Activated naive CD4-positive, alpha-beta T cell treated with anti-CD3 and anti-CD28 coated beads, Interleukin-2, amount 10 ng/mL, durations not matched to agents 7 days and 5 days (primary cell): ENCODE measurements around the gene LIPT2.

Experiments used
- CTCF ChIA-PET: fragments of 350-600 bp; sonication (Branson Sonifier 250); formaldehyde crosslinking; loops from one replicate; lab custom pipeline; 2021; ENCODE audit warnings: antibody characterized with exemption; lab: Charles Lee
- DNase-seq: peaks from one replicate; pipeline ENCODE4 v3.0.0-alpha.2; 2020
- H3K27ac Mint-ChIP-seq: one replicate; pipeline ENCODE4 v1.8.0; 2021; ENCODE audit warnings: mild to moderate bottlenecking, moderate library complexity, mixed read lengths
- H3K27me3 Mint-ChIP-seq: one replicate; pipeline ENCODE4 v1.8.0; 2021; ENCODE audit warnings: mild to moderate bottlenecking, mixed read lengths
- H3K36me3 Mint-ChIP-seq: one replicate; pipeline ENCODE4 v1.8.0; 2021; ENCODE audit warnings: mixed read lengths
- H3K4me1 Mint-ChIP-seq: one replicate; pipeline ENCODE4 v1.8.0; 2021; ENCODE audit warnings: mixed read lengths
- H3K4me3 Mint-ChIP-seq: one replicate; pipeline ENCODE4 v1.8.0; 2021; ENCODE audit warnings: mild to moderate bottlenecking, moderate library complexity, mixed read lengths
- H3K9me3 Mint-ChIP-seq: one replicate; pipeline ENCODE4 v1.8.0; 2021; ENCODE audit warnings: mixed read lengths

Gene LIPT2

GRCh38 chr11:74449369-74449931 lies 44.1 kb downstream of the LIPT2 start:
- CTCF ChIA-PET: interaction anchor here (0.6 to 6.1 kb wide), 22 partner anchors 12 to 485 kb away, joined by 3 to 54 read pairs (median 5); partner anchors contain the start of gene LIPT2
- Mint-ChIP-seq H3K9me3 (no peaks in the 10 kb centered on the region), H3K4me1 (peaks cover 2% of the 10 kb centered on the region), H3K4me3 (no peak overlapping the region), H3K36me3 (no peaks in the 10 kb centered on the region), H3K27me3 (peaks cover 25% of the 10 kb centered on the region), H3K27ac (no peak overlapping the region)
- peak; percentile 37 for DNase-seq

GRCh38 chr11:74447720-74448119 lies 45.8 kb downstream of the LIPT2 start:
- CTCF ChIA-PET: interaction anchor here (0.6 to 3.6 kb wide), 6 partner anchors 15 to 255 kb away, joined by 3 to 24 read pairs (median 9); no protein-coding TSS in a partner anchor
- no peak for DNase-seq
- Mint-ChIP-seq H3K27me3 (peaks cover 21% of the 10 kb centered on the region), H3K36me3 (no peaks in the 10 kb centered on the region), H3K9me3 (no peaks in the 10 kb centered on the region), H3K4me1 (peaks cover 2% of the 10 kb centered on the region), H3K27ac (no peak overlapping the region), H3K4me3 (no peak overlapping the region)

- H3K36me3 Mint-ChIP-seq: no peaks in the 10 kb centered on the region
- CTCF ChIA-PET: interaction anchor here (1.2 to 3.0 kb wide), 3 partner anchors 20 to 191 kb away, joined by 4 to 24 read pairs (median 4); no protein-coding TSS in a partner anchor
- peaks cover 2% of the 10 kb centered on the region for H3K4me1 Mint-ChIP-seq
- no peak overlapping the region for H3K27ac Mint-ChIP-seq
- no peak overlapping the region for H3K4me3 Mint-ChIP-seq
- H3K27me3 Mint-ChIP-seq: peaks cover 17% of the 10 kb centered on the region
- DNase-seq: no peak
- no peaks in the 10 kb centered on the region for H3K9me3 Mint-ChIP-seq
These were observed 47.0 kb downstream of the LIPT2 start for GRCh38 chr11:74446532-74446938.

GRCh38 chr11:74444173-74444826 lies 49.2 kb downstream of the LIPT2 start:
- CTCF ChIA-PET: interaction anchor here (0.8 to 1.6 kb wide), 5 partner anchors 9 to 189 kb away, joined by 3 to 11 read pairs (median 4); no protein-coding TSS in a partner anchor
- Mint-ChIP-seq H3K4me3 (no peak overlapping the region), H3K36me3 (no peaks in the 10 kb centered on the region), H3K27ac (no peak overlapping the region), H3K9me3 (peaks cover 6% of the 10 kb centered on the region), H3K27me3 (peaks cover 8% of the 10 kb centered on the region), H3K4me1 (no peaks in the 10 kb centered on the region)
- no peak for DNase-seq

GRCh38 chr11:74443071-74443864 lies 50.3 kb downstream of the LIPT2 start:
- no peak overlapping the region for H3K27ac Mint-ChIP-seq
- no peaks in the 10 kb centered on the region for H3K36me3 Mint-ChIP-seq
- DNase-seq: no peak
- H3K9me3 Mint-ChIP-seq: peaks cover 6% of the 10 kb centered on the region
- H3K27me3 Mint-ChIP-seq: peaks cover 8% of the 10 kb centered on the region
- no peak overlapping the region for H3K4me3 Mint-ChIP-seq
- H3K4me1 Mint-ChIP-seq: no peaks in the 10 kb centered on the region
- CTCF ChIA-PET: no interaction called here

GRCh38 chr11:74442636-74443035 lies 50.9 kb downstream of the LIPT2 start:
- Mint-ChIP-seq H3K36me3 (no peaks in the 10 kb centered on the region), H3K4me3 (no peak overlapping the region), H3K9me3 (peaks cover 6% of the 10 kb centered on the region), H3K4me1 (no peaks in the 10 kb centered on the region), H3K27ac (no peak overlapping the region), H3K27me3 (peaks cover 8% of the 10 kb centered on the region)
- DNase-seq: no peak
- CTCF ChIA-PET: no interaction called here
